Tibial artery (tissue), 4 donors: ENCODE measurements around the gene SIGLEC7.

ENCODE experiments used
- DNase-seq, 2 donors: peaks; one replicate each; pipeline ENCODE4 v3.0.0-alpha.2; 2019
- H3K27ac ChIP-seq, 2 donors: fragments of 200-600 bp; sonication (generic) in 1 of 2; 1 replicate in 1 of 2; 2 replicates in 1 of 2; pipeline ENCODE4 v1.5.1; 2018 to 2019; ENCODE audit warnings: mild to moderate bottlenecking in 1 of 2
- H3K27me3 ChIP-seq, 2 donors: fragments of 200-600 bp; sonication (generic) in 1 of 2; one replicate each; pipeline versions ENCODE4 v1.5.1 to v1.6.0; 2016 to 2019
- H3K36me3 ChIP-seq, 3 donors: fragments of 200-600 bp; sonication (generic) in 2 of 3; one replicate each; pipeline ENCODE4 v1.5.1; 2016 to 2019; ENCODE audit warnings: mild to moderate bottlenecking in 2 of 3
- H3K4me1 ChIP-seq, 4 donors: fragments of 200-600 bp; sonication (generic) in 2 of 4; 1 replicate in 3 of 4; 2 replicates in 1 of 4; pipeline ENCODE4 v1.5.1; 2016 to 2019
- H3K4me3 ChIP-seq, 2 donors: fragments of 200-600 bp; sonication (generic) in 1 of 2; 1 replicate in 1 of 2; 2 replicates in 1 of 2; pipeline ENCODE4 v1.5.1; 2018 to 2019; ENCODE audit warnings: mild to moderate bottlenecking in 2 of 2
- H3K9me3 ChIP-seq, 3 donors: fragments of 200-600 bp; sonication (generic) in 1 of 3; one replicate each; pipeline ENCODE4 v1.5.1; 2016 to 2019
- intact Hi-C: fragments of 100-400 bp; cut with DNase I; formaldehyde crosslinking; loops from one replicate; pipeline ENCODE4 v1.15.0; 2023; ENCODE audit warnings: low total_unique reads
- TF ChIP-seq, protein P1 (sequence below), 2 experiments: fragments of 200-600 bp in 1 of 2; fragments of 450-650 bp in 1 of 2; IDR thresholded peaks; one replicate each; pipeline ENCODE4 v1.5.1; 2017 to 2019; ENCODE audit warnings: antibody characterized with exemption in 2 of 2, mild to moderate bottlenecking in 1 of 2, moderate library complexity in 1 of 2

SIGLEC7 gene

GRCh38 chr19:51142119-51142518, at the start of gene SIGLEC7:
SIGLEC7 (plus strand) TSS chr19:51142301; CDS start chr19:51142370, 69 bp downstream.
- Histone ChIP-seq H3K4me3 (no peak within 1 kb of the TSS), H3K36me3 (no peaks in the 10 kb centered on the region), H3K4me1 (no peaks in the 10 kb centered on the region), H3K27me3 (peaks cover 0 to 34% of the 10 kb centered on the region in 2 donors), H3K9me3 (no peaks in the 10 kb centered on the region), H3K27ac (no peak within 1 kb of the TSS)
- DNase-seq, result peak in 1 of 2 donors; percentile 58
- intact Hi-C loops, result no loop called here
- TF ChIP-seq, protein P1, sequence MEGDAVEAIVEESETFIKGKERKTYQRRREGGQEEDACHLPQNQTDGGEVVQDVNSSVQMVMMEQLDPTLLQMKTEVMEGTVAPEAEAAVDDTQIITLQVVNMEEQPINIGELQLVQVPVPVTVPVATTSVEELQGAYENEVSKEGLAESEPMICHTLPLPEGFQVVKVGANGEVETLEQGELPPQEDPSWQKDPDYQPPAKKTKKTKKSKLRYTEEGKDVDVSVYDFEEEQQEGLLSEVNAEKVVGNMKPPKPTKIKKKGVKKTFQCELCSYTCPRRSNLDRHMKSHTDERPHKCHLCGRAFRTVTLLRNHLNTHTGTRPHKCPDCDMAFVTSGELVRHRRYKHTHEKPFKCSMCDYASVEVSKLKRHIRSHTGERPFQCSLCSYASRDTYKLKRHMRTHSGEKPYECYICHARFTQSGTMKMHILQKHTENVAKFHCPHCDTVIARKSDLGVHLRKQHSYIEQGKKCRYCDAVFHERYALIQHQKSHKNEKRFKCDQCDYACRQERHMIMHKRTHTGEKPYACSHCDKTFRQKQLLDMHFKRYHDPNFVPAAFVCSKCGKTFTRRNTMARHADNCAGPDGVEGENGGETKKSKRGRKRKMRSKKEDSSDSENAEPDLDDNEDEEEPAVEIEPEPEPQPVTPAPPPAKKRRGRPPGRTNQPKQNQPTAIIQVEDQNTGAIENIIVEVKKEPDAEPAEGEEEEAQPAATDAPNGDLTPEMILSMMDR (IDR thresholded peaks at IDR 0.05), result no peak

GRCh38 chr19:51093101-51093500, 49.0 kb upstream of the SIGLEC7 start:
- Histone ChIP-seq H3K9me3 (no peaks in the 10 kb centered on the region), H3K27me3 (no peaks in the 10 kb centered on the region), H3K4me1 (no peaks in the 10 kb centered on the region), H3K36me3 (peaks cover 0 to 5% (median 4%) of the 10 kb centered on the region in 3 donors), H3K4me3 (no peak overlapping the region), H3K27ac (no peak overlapping the region)
- TF ChIP-seq, protein P1 (IDR thresholded peaks at IDR 0.05), result no peak
- intact Hi-C loops, result no loop called here
- DNase-seq, result no peak

- H3K4me1 ChIP-seq, result no peaks in the 10 kb centered on the region
- intact Hi-C loops, result no loop called here
- H3K4me3 ChIP-seq, result no peak overlapping the region
- no peak for DNase-seq
- H3K27ac ChIP-seq, result no peak overlapping the region
- TF ChIP-seq, protein P1 (IDR thresholded peaks at IDR 0.05), result no peak
- H3K27me3 ChIP-seq, result no peaks in the 10 kb centered on the region
- H3K9me3 ChIP-seq, result no peaks in the 10 kb centered on the region
- H3K36me3 ChIP-seq, result peaks cover 0 to 9% (median 9%) of the 10 kb centered on the region in 3 donors
Measured at GRCh38 chr19:51093510-51094345, 48.4 kb upstream of the SIGLEC7 start.

GRCh38 chr19:51094696-51095279, 47.3 kb upstream of the SIGLEC7 start:
- DNase-seq, result no peak
- Histone ChIP-seq H3K27ac (no peak overlapping the region), H3K4me1 (no peaks in the 10 kb centered on the region), H3K27me3 (no peaks in the 10 kb centered on the region), H3K36me3 (peaks cover 0 to 20% (median 9%) of the 10 kb centered on the region in 3 donors), H3K9me3 (no peaks in the 10 kb centered on the region), H3K4me3 (no peak overlapping the region)
- TF ChIP-seq, protein P1 (IDR thresholded peaks at IDR 0.05), result peak in 1 of 2 experiments; percentile 11
- intact Hi-C loops, result no loop called here

- Histone ChIP-seq H3K4me3 (no peak overlapping the region), H3K9me3 (no peaks in the 10 kb centered on the region), H3K36me3 (peaks cover 0 to 33% (median 19%) of the 10 kb centered on the region in 3 donors), H3K4me1 (no peaks in the 10 kb centered on the region), H3K27me3 (no peaks in the 10 kb centered on the region), H3K27ac (no peak overlapping the region)
- no peak for DNase-seq
- TF ChIP-seq, protein P1 (IDR thresholded peaks at IDR 0.05), result no peak
- intact Hi-C loops, result no loop called here
Measured at GRCh38 chr19:51096473-51097165, 45.5 kb upstream of the SIGLEC7 start.
